ENCODE results near the gene IRS1. TPM values are rescaled to one million over a fixed set of nuclear protein-coding genes. Genes with fewer than 3 reads are reported as not detected.

IRS1 gene
- total RNA-seq, 1 donor from 2014 or later, result 16.9 TPM

DNA sequence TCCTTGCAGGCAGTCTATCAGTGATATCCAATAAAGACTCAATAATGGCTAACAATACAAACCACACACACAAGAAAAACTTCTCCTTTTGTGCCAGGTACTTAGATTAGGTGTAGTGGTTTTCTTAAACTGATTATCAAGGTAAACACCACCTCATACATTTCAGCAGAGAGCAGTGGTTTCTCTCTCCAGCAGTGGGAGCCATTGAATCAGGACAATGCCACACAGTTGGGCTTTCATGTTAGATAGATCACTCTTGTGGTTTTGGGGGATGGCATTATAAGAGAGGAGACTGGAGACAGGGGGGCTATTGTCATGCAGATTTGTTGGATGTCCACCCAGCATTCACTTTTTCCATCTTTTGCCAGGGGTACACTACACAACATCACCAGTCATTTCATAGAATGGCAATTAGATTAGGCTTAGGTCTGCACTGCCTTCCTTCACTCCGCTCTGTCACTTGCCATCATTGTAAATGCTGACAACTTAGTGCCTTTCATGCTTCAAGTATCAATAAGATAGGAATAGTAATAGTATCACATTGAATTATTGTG is 13.6 kb upstream of the IRS1 start:
- no peak for DNase-seq (ENCODE audit: extremely low spot score in 2 of 2)
- no peaks in the 10 kb centered on the region for H3K27me3 ChIP-seq
- TF ChIP-seq, protein P1, sequence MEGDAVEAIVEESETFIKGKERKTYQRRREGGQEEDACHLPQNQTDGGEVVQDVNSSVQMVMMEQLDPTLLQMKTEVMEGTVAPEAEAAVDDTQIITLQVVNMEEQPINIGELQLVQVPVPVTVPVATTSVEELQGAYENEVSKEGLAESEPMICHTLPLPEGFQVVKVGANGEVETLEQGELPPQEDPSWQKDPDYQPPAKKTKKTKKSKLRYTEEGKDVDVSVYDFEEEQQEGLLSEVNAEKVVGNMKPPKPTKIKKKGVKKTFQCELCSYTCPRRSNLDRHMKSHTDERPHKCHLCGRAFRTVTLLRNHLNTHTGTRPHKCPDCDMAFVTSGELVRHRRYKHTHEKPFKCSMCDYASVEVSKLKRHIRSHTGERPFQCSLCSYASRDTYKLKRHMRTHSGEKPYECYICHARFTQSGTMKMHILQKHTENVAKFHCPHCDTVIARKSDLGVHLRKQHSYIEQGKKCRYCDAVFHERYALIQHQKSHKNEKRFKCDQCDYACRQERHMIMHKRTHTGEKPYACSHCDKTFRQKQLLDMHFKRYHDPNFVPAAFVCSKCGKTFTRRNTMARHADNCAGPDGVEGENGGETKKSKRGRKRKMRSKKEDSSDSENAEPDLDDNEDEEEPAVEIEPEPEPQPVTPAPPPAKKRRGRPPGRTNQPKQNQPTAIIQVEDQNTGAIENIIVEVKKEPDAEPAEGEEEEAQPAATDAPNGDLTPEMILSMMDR (IDR thresholded peaks at IDR 0.05), result no peak
- TF ChIP-seq POLR2AphosphoS5 (IDR thresholded peaks at IDR 0.05; ENCODE audit: insufficient read depth in 1 of 2, low read depth in 1 of 2) (no peak), POLR2A (IDR thresholded peaks at IDR 0.05) (no peak)
- no peaks in the 10 kb centered on the region for H3K9me3 ChIP-seq
- intact Hi-C loops (cut with DNase I), result no loop called here
- no peak overlapping the region for H3K27ac ChIP-seq
- no peak overlapping the region for H3K4me3 ChIP-seq
- no peaks in the 10 kb centered on the region for H3K36me3 ChIP-seq
- H3K4me1 ChIP-seq, result no peaks in the 10 kb centered on the region

DNA sequence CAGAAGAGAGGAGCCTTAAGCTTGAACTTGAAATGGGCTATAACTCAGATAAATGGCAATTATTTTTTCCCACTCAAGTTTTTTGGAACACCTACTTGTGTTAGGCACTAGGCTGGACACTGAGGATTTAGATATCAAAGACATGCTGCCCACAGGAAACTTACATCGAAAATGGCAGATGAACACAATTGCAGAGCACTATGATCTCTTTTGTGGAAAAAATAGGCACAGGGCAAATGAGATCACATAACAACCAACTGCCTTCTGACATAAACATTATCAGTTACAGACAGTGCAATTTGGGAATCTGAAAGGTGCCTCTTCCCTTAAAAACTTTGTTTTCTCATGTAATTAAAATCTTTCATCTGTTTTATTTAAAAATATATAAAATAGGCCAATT is 3.8 kb upstream of the IRS1 start:
- no peaks in the 10 kb centered on the region for H3K27me3 ChIP-seq

DNA sequence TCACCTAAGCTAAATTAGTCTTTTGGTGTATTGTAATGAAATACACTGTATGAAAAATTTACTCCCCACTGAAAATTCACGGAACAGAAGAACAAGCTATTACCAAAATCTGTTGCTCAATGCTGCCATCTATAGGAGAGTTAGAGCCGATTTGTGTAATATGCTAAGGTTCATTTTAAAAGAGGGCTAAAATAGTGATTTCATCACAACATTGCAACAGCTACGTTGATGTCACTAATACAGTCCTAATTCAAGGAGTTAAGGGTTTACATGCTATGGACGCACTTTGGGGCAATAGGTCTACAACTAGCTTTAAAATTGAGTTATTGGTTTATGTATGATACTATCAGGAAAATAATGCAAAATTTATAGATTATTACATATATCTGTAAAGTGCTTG is 3.0 kb upstream of the IRS1 start:
- no peak for DNase-seq (ENCODE audit: extremely low spot score in 2 of 2)
- intact Hi-C loops (cut with DNase I), result loop anchor here (5.0 kb wide), 1 partner anchor 185 kb away; no protein-coding TSS in a partner anchor
- Histone ChIP-seq H3K9me3 (no peaks in the 10 kb centered on the region), H3K36me3 (no peaks in the 10 kb centered on the region), H3K4me1 (peaks cover 26% of the 10 kb centered on the region), H3K27ac (peak overlapping the region; percentile 95), H3K27me3 (no peaks in the 10 kb centered on the region), H3K4me3 (no peak overlapping the region)
- TF ChIP-seq, protein P1 (IDR thresholded peaks at IDR 0.05), result peak in 2 of 3 experiments; percentile 60 to 68
- TF ChIP-seq POLR2A (IDR thresholded peaks at IDR 0.05) (no peak), POLR2AphosphoS5 (IDR thresholded peaks at IDR 0.05; ENCODE audit: insufficient read depth in 1 of 2, low read depth in 1 of 2) (peak in 1 of 2 donors; percentile 71)

More for the DNA sequence above, 3.8 kb upstream of the IRS1 start:
- H3K4me1 ChIP-seq, result peaks cover 19% of the 10 kb centered on the region
- H3K27ac ChIP-seq, result no peak overlapping the region
- no peak overlapping the region for H3K4me3 ChIP-seq
- no peak for DNase-seq (ENCODE audit: extremely low spot score in 2 of 2)
- TF ChIP-seq POLR2A (IDR thresholded peaks at IDR 0.05), result no peak
- intact Hi-C loops (cut with DNase I), result loop anchor here (5.0 kb wide), 1 partner anchor 184 kb away; no protein-coding TSS in a partner anchor
- no peaks in the 10 kb centered on the region for H3K36me3 ChIP-seq
- H3K9me3 ChIP-seq, result no peaks in the 10 kb centered on the region

GRCh38 chr2:226800941-226801784 is 1.5 kb upstream of the IRS1 start:
- no peaks in the 10 kb centered on the region for H3K9me3 ChIP-seq
- peaks cover 41% of the 10 kb centered on the region for H3K4me1 ChIP-seq
- no peaks in the 10 kb centered on the region for H3K36me3 ChIP-seq
- intact Hi-C loops (cut with DNase I), result loop anchor here (5.0 kb wide), 1 partner anchor 186 kb away; no protein-coding TSS in a partner anchor
- TF ChIP-seq, protein P1 (IDR thresholded peaks at IDR 0.05), result no peak
- TF ChIP-seq POLR2A (IDR thresholded peaks at IDR 0.05), result peak in 1 of 2 donors; percentile 52
- peak; percentile 43 to 89 for TF ChIP-seq POLR2AphosphoS5 (IDR thresholded peaks at IDR 0.05; ENCODE audit: insufficient read depth in 1 of 2, low read depth in 1 of 2)
- H3K27ac ChIP-seq, result peak overlapping the region; percentile 95
- H3K27me3 ChIP-seq, result no peaks in the 10 kb centered on the region
- peak overlapping the region; percentile 61 to 85 for H3K4me3 ChIP-seq
- peak; percentile 89 to 96 for DNase-seq (ENCODE audit: extremely low spot score in 2 of 2)

DNA sequence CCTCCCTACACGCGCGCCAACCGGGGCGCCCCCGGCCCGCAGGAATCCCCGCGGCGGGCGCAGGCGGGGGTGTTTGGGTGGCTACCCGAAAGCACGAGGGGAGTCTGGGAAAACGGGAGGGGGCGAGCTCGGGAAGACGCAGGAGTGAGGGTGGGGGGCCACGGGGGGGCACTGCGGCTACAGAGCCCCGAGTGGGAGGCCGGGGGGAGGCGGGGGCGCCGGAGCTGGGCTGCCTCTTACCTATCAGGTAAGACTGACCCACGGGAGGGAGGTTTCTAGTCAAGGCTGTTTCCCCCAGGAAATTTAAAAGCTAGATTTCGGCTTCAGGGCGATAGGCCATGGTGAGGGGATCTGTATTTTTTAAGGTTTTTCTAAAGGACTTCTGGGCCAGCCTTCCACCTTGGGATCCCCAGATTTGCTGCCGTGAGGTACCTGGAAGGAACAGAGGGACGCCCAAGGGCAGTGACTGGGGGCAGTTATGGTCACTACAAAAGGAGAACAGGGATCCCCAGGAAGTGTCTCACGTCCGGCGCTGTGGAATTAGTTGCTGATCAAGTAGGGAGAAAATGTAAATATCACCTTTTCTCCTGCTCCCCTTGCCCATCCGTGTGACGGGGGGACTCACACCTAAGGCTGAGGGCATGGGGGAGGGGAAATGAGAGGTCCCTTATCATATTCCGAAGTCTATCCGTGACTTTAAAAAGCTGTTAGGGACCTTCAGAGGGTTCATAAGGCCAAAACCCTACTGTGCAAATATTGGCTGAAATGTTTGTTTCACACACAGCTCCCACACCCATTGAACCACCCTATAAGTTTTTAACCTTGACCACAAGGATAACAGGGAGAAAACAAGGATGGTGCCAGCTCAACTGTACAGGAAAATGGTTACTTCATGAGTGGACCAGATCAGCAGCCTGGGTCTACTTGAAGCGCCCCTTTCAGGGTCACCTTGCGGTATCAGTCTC is 638 bp upstream of the IRS1 start:
- TF ChIP-seq, protein P1 (IDR thresholded peaks at IDR 0.05), result peak in 1 of 3 experiments; percentile 72
- no peak for TF ChIP-seq POLR2A (IDR thresholded peaks at IDR 0.05)
- no peak for TF ChIP-seq POLR2AphosphoS5 (IDR thresholded peaks at IDR 0.05; ENCODE audit: insufficient read depth in 1 of 2, low read depth in 1 of 2)
- Histone ChIP-seq H3K36me3 (no peaks in the 10 kb centered on the region), H3K4me1 (peaks cover 50% of the 10 kb centered on the region), H3K4me3 (peak overlapping the region; percentile 61 to 85), H3K27ac (peak overlapping the region; percentile 95), H3K27me3 (no peaks in the 10 kb centered on the region), H3K9me3 (no peaks in the 10 kb centered on the region)
- peak in 1 of 2 donors; percentile 88 for DNase-seq (ENCODE audit: extremely low spot score in 2 of 2)
- intact Hi-C loops (cut with DNase I), result loop anchor here (5.0 to 10.0 kb wide), 4 partner anchors 55 to 905 kb away; no protein-coding TSS in a partner anchor

Data from vagina (tissue), 2 donors.